Effector memory CD4-positive, alpha-beta T cell (primary cell): ENCODE data around the gene TDRD10.

Experiments
- DNase-seq, 3 donors: peaks; one replicate each; pipeline ENCODE4 v3.0.0-alpha.2; 2020
- H3K27ac ChIP-seq: 2 replicates; pipeline ENCODE4 v1.7.0; 2013; ENCODE audit warnings: mild to moderate bottlenecking, low read length, moderate library complexity; ENCODE audit not compliant: insufficient read depth, poor library complexity, severe bottlenecking
- H3K27me3 ChIP-seq: replicated peaks from 2 replicates; pipeline ENCODE4 v1.7.0; 2013; ENCODE audit warnings: mild to moderate bottlenecking, low read length; ENCODE audit not compliant: insufficient read depth, control insufficient read depth, poor library complexity, severe bottlenecking
- H3K36me3 ChIP-seq: 2 replicates; pipeline ENCODE4 v1.7.0; 2013; ENCODE audit warnings: mild to moderate bottlenecking, low read length, moderate library complexity; ENCODE audit not compliant: control insufficient read depth, insufficient read depth
- H3K4me1 ChIP-seq: 2 replicates; pipeline ENCODE4 v1.7.0; 2013; ENCODE audit warnings: low read length, mild to moderate bottlenecking; ENCODE audit not compliant: control insufficient read depth, insufficient read depth, poor library complexity, severe bottlenecking
- H3K4me3 ChIP-seq: 2 replicates; pipeline ENCODE4 v1.7.0; 2013; ENCODE audit warnings: low read length, low read depth, mild to moderate bottlenecking; ENCODE audit not compliant: insufficient read depth, poor library complexity, severe bottlenecking
- H3K9me3 ChIP-seq: 2 replicates; pipeline ENCODE4 v1.7.0; 2013; ENCODE audit warnings: mild to moderate bottlenecking, low read length, moderate library complexity; ENCODE audit not compliant: control insufficient read depth

The TDRD10 gene

GRCh38 chr1:154577346-154578057 lies 75.5 kb downstream of the TDRD10 start:
- H3K27me3 ChIP-seq, result no peaks in the 10 kb centered on the region
- H3K27ac ChIP-seq, result no peak overlapping the region
- H3K36me3 ChIP-seq, result peaks cover 27% of the 10 kb centered on the region
- no peaks in the 10 kb centered on the region for H3K9me3 ChIP-seq
- no peaks in the 10 kb centered on the region for H3K4me1 ChIP-seq
- DNase-seq, result no peak
- H3K4me3 ChIP-seq, result no peak overlapping the region

DNA sequence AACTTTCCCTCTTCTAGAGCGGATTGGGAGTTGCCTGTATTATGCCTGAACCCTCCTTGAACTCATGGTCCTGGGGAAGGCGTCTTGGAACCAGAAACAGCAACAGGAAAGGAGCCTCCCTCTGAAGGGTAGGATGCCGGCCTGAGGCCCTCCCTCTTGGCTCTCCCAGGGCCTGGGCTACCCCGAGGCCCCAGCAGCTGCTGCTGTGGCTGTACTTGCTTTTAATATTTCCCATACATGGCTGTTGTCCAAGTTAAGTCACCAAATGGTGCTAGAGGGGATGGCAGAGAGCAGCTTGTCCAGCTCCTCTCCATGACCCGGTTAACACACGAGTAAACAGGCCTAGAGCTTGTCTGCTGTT lies 76.0 kb downstream of the TDRD10 start:
- no peaks in the 10 kb centered on the region for H3K9me3 ChIP-seq
- H3K4me3 ChIP-seq, result no peak overlapping the region
- H3K27me3 ChIP-seq, result no peaks in the 10 kb centered on the region
- H3K4me1 ChIP-seq, result no peaks in the 10 kb centered on the region
- peaks cover 33% of the 10 kb centered on the region for H3K36me3 ChIP-seq
- DNase-seq, result no peak
- no peak overlapping the region for H3K27ac ChIP-seq

- DNase-seq, result no peak
- no peaks in the 10 kb centered on the region for H3K27me3 ChIP-seq
- no peaks in the 10 kb centered on the region for H3K9me3 ChIP-seq
- H3K4me3 ChIP-seq, result no peak overlapping the region
- peaks cover 46% of the 10 kb centered on the region for H3K36me3 ChIP-seq
- no peak overlapping the region for H3K27ac ChIP-seq
- no peaks in the 10 kb centered on the region for H3K4me1 ChIP-seq
These were observed 77.4 kb downstream of the TDRD10 start for GRCh38 chr1:154579374-154579773.

GRCh38 chr1:154581766-154582165 lies 79.7 kb downstream of the TDRD10 start:
- no peaks in the 10 kb centered on the region for H3K4me1 ChIP-seq
- no peak overlapping the region for H3K4me3 ChIP-seq
- H3K27ac ChIP-seq, result no peak overlapping the region
- H3K27me3 ChIP-seq, result no peaks in the 10 kb centered on the region
- peaks cover 70% of the 10 kb centered on the region for H3K36me3 ChIP-seq
- no peak for DNase-seq
- no peaks in the 10 kb centered on the region for H3K9me3 ChIP-seq

DNA sequence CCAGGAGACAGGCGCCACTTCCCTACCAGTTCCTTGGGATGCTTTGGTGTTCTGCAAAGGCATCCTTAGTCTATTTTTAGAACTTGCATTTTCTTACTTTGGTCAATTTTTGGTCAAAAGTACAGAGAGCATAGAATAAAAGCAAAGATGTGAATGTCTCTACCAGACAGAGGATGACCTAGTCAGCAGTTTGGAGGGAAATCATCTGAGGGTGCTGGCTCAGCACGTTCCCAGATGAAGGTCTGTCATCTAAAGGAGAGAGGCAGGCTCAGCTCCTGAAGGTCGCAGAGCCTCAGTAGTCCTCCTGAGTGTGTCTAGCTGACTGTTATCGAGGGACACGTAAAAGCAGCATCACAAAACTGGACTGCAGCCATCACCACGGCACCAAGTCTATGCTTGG lies 80.9 kb downstream of the TDRD10 start:
- Histone ChIP-seq H3K27me3 (no peaks in the 10 kb centered on the region), H3K4me1 (no peaks in the 10 kb centered on the region), H3K4me3 (no peak overlapping the region), H3K9me3 (no peaks in the 10 kb centered on the region), H3K27ac (no peak overlapping the region), H3K36me3 (peaks cover 81% of the 10 kb centered on the region)
- DNase-seq, result no peak

GRCh38 chr1:154583773-154584172 lies 81.8 kb downstream of the TDRD10 start:
- Histone ChIP-seq H3K36me3 (peaks cover 90% of the 10 kb centered on the region), H3K4me3 (no peak overlapping the region)
- no peak for DNase-seq

DNA sequence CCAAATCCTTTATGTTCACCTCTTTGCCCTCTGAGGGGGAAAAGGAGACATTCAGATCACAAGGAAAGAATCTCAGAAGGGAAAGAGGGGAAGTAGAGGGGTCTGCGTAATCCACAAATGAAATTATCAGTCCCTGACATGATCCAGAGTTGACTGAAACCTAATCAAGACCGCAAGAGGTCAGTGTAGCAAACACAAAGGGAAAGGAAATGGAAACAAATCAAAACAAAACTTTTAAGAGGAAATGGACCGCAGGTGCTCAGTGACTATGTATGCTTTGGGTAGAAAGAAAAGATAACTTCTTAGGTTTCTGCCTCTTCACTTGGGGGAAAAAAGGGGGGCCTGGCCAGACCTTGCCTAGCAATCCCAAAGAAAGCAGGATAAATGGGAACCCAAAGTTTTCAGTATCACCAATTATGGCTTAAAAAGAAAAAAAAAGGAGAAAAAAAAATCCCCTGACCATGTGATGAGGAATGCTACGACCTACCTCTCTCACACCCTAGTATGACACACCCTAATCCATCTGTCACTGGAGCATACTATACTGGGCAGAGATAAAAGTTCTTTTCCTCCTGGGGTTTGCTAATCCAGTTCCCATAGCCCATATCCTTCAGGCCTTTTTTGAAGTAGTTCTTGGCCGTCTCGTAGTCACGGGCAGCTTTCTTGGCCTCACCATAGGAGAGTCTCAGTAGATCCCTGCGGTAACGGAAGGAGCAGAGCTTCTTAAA lies 82.4 kb downstream of the TDRD10 start:
- Histone ChIP-seq H3K4me3 (no peak overlapping the region), H3K27ac (no peak overlapping the region), H3K36me3 (peaks cover 94% of the 10 kb centered on the region), H3K27me3 (no peaks in the 10 kb centered on the region), H3K4me1 (no peaks in the 10 kb centered on the region), H3K9me3 (no peaks in the 10 kb centered on the region)
- DNase-seq, result no peak

More at GRCh38 chr1:154583773-154584172, 81.8 kb downstream of the TDRD10 start:
- Histone ChIP-seq H3K9me3 (no peaks in the 10 kb centered on the region), H3K27ac (no peak overlapping the region), H3K27me3 (no peaks in the 10 kb centered on the region), H3K4me1 (no peaks in the 10 kb centered on the region)

- Histone ChIP-seq H3K27me3 (no peaks in the 10 kb centered on the region), H3K27ac (no peak overlapping the region), H3K9me3 (no peaks in the 10 kb centered on the region), H3K4me1 (no peaks in the 10 kb centered on the region), H3K4me3 (no peak overlapping the region), H3K36me3 (peaks cover 98% of the 10 kb centered on the region)
- DNase-seq, result no peak
These were observed 84.2 kb downstream of the TDRD10 start for GRCh38 chr1:154586231-154586630.

- Histone ChIP-seq H3K27me3 (no peaks in the 10 kb centered on the region), H3K4me3 (no peak overlapping the region), H3K4me1 (no peaks in the 10 kb centered on the region), H3K9me3 (no peaks in the 10 kb centered on the region), H3K36me3 (peaks cover 100% of the 10 kb centered on the region), H3K27ac (no peak overlapping the region)
- DNase-seq, result no peak
These were observed 84.6 kb downstream of the TDRD10 start for GRCh38 chr1:154586641-154587040.

- Histone ChIP-seq H3K4me1 (no peaks in the 10 kb centered on the region), H3K4me3 (no peak overlapping the region), H3K27ac (no peak overlapping the region), H3K27me3 (no peaks in the 10 kb centered on the region), H3K36me3 (peaks cover 98% of the 10 kb centered on the region), H3K9me3 (no peaks in the 10 kb centered on the region)
- no peak for DNase-seq
These were observed 87.8 kb downstream of the TDRD10 start for GRCh38 chr1:154589780-154590179.
